Measurements from ENCODE around the gene ZNF267. TPM values are rescaled to one million over a fixed set of nuclear protein-coding genes. Genes with fewer than 3 reads are reported as not detected.

Gene ZNF267
- total and polyA plus RNA-seq, 2 of the 8 experiments (the other 6 are each of a cell fraction or from before 2014, with no cell fraction given) = 5.5 to 28.3 TPM

GRCh38 chr16:31872201-31872600, 1.4 kb upstream of the ZNF267 start:
- ChIA-PET POLR2A (ENCODE audit: partially characterized antibody) (interaction anchor here (1.6 kb wide), 1 partner anchor 20 kb away, joined by 3 read pairs; no protein-coding TSS in a partner anchor), CTCF (ENCODE audit: partially characterized antibody) (no interaction called here)
- Histone ChIP-seq H3K79me1 (ENCODE audit: low read depth, low read length) (peaks cover 5% of the 10 kb centered on the region; the same call in 1 of the 2 replicates), H2AFZ (ENCODE audit: low read length) (no peak overlapping the region), H4K8ac (ENCODE audit: extremely low read depth, insufficient read depth, low read length) (no peak overlapping the region), H3K23ac (ENCODE audit: insufficient read length) (no peak overlapping the region), H3K56ac (replicated peaks; ENCODE audit: insufficient read length, low read depth, low read length) (no peak overlapping the region), H2BK12ac (ENCODE audit: low read depth, low read length) (no peak overlapping the region), H3K36me3 (ENCODE audit: control insufficient read depth in 2 of 4, insufficient read depth in 4 of 4, low read length in 3 of 4) (no peaks in the 10 kb centered on the region), H3K27me3 (replicated peaks in 1 of 4; ENCODE audit: control insufficient read depth in 3 of 4, extremely low read depth in 1 of 4, insufficient read depth in 3 of 4, low read length in 3 of 4) (0 out of 7 replicates have a peak, but pooled peaks cover 0 to 2% (median 0%) of the 10 kb centered on the region in 4 experiments), H2AK5ac (ENCODE audit: low read depth, low read length) (no peak overlapping the region), H3K4me1 (replicated peaks in 1 of 4; ENCODE audit: control insufficient read depth in 3 of 4, insufficient read depth in 4 of 4, low read length in 3 of 4) (peaks cover 0 to 3% (median 0%) of the 10 kb centered on the region in 4 experiments; a peak in 3 of 7 replicates), H3K9me3 (ENCODE audit: insufficient read depth in 2 of 2, low read depth in 1 of 2, low read length in 1 of 2) (no peaks in the 10 kb centered on the region), H4K91ac (replicated peaks; ENCODE audit: insufficient read length, low read length) (no peak overlapping the region), H2BK5ac (ENCODE audit: low read depth, low read length) (no peak overlapping the region), H2BK120ac (replicated peaks; ENCODE audit: low read depth, low read length) (no peak overlapping the region), H3K4me2 (ENCODE audit: insufficient read depth in 1 of 2, low read depth in 2 of 2, low read length in 2 of 2) (no peak overlapping the region), H3K9ac (replicated peaks in 1 of 4; ENCODE audit: extremely low read depth in 1 of 4, low read depth in 3 of 4, low read length in 3 of 4) (no peak overlapping the region), H3K27ac (ENCODE audit: low read depth, low read length) (no peak overlapping the region), H3K79me2 (ENCODE audit: control insufficient read depth in 1 of 2, insufficient read depth in 2 of 2, low read length in 2 of 2) (peaks cover 12 to 31% of the 10 kb centered on the region in 2 experiments), H2BK15ac (ENCODE audit: low read length) (no peak overlapping the region), H4K20me1 (replicated peaks in 1 of 2; ENCODE audit: control insufficient read depth in 1 of 2, insufficient read depth in 2 of 2, low read length in 2 of 2) (peaks cover 0 to 2% of the 10 kb centered on the region in 2 experiments), H3K23me2 (ENCODE audit: low read depth, low read length) (no peaks in the 10 kb centered on the region; the same call in 1 of the 2 replicates), H4K5ac (ENCODE audit: insufficient read length, low read depth, low read length) (no peak overlapping the region), H3K14ac (ENCODE audit: insufficient read length) (no peak overlapping the region), H2BK20ac (ENCODE audit: low read length) (no peak overlapping the region), H3K18ac (ENCODE audit: extremely low read depth, low read length) (no peak overlapping the region), H3K4ac (replicated peaks; ENCODE audit: insufficient read length, low read depth, low read length) (no peak overlapping the region), H3K4me3 (ENCODE audit: extremely low read depth in 1 of 4, insufficient read depth in 2 of 4, low read depth in 3 of 4, low read length in 4 of 4) (no peak overlapping the region)
- 89% methylated on average over 6 of the region's 6 CpGs; no CpG with 5 or more reads in 1 of the 2 experiments for WGBS, 2 experiments (ENCODE audit: extremely low coverage in 1 of 2, insufficient coverage in 1 of 2, insufficient read length in 1 of 2, insufficient replicate concordance in 2 of 2, low coverage in 1 of 2, low lambda C conversion rate in 2 of 2, missing lambda C conversion rate in 1 of 2)
- no peak for DNase-seq (ENCODE audit: low read depth in 1 of 2, low spot score in 2 of 2)
- TF ChIP-seq TCF12 (IDR thresholded peaks at IDR 0.05; ENCODE audit: low read depth, low read length) (no peak), ATF3 (IDR thresholded peaks at IDR 0.05; ENCODE audit: insufficient read depth, low read depth, low read length) (no peak), TEAD4 (IDR thresholded peaks at IDR 0.05; ENCODE audit: low read depth, low read length) (no peak), CBX5 (IDR thresholded peaks at IDR 0.05; ENCODE audit: low read depth, low read length) (no peak), TBP (IDR thresholded peaks at IDR 0.05; ENCODE audit: low read depth, low read length) (no peak)
- FAIRE-seq = no peak
